Left lung (tissue), 10 donors: Measurements from ENCODE around the gene RAB40C. TPM values are rescaled to one million over a fixed set of nuclear protein-coding genes. Genes with fewer than 3 reads are reported as not detected.

Experiments
- ATAC-seq: fragments of 200-7000 bp; cut with Tn5 transposase; one replicate; pipeline ENCODE4 v1.9.1; 2020; ENCODE audit warnings: moderate library complexity
- DNase-seq, 4 donors: peaks; one replicate each; pipeline ENCODE4 v3.0.0-alpha.2; 2013 to 2020
- H3K27ac ChIP-seq, 2 donors: fragments of 200-600 bp; sonication (generic) in 1 of 2; one replicate each; pipeline versions ENCODE4 v1.5.0 to v1.8.0; 2020 to 2021
- H3K27me3 ChIP-seq, 2 donors: fragments of 200-600 bp; sonication (generic) in 1 of 2; one replicate each; pipeline versions ENCODE4 v1.5.0 to v1.8.0; 2020 to 2021
- H3K36me3 ChIP-seq, 2 donors: fragments of 200-600 bp; sonication (generic) in 1 of 2; one replicate each; pipeline versions ENCODE4 v1.5.0 to v1.8.0; 2020 to 2021
- H3K4me1 ChIP-seq, 2 donors: fragments of 200-600 bp; one replicate each; pipeline ENCODE4 v1.8.0; 2021
- H3K4me3 ChIP-seq, 2 donors: fragments of 200-600 bp; sonication (generic) in 1 of 2; one replicate each; pipeline versions ENCODE4 v1.5.0 to v1.8.0; 2020 to 2021; ENCODE audit warnings: mild to moderate bottlenecking in 1 of 2
- H3K9me3 ChIP-seq, 2 donors: fragments of 200-600 bp; sonication (generic) in 1 of 2; one replicate each; pipeline versions ENCODE4 v1.5.0 to v1.8.0; 2020 to 2021
- intact Hi-C, 2 donors: fragments of 100-400 bp; cut with DNase I; formaldehyde crosslinking; loops; one replicate each; pipeline versions ENCODE4 v1.11.2 to v1.14.2; 2022
- polyA plus RNA-seq, 6 donors: library from polyadenylated mRNA; unstranded; fragments of 120-200 nt; gene quantifications; one replicate each; pipeline ENCODE4 v1.2.1, GENCODE V29; 2013; ENCODE audit not compliant: insufficient read length in 6 of 6
- total RNA-seq, 2 donors: library from RNA; stranded (reverse); fragmentation: NEBNext Ultra II Directional; extraction: Animal tissue kit (Norgen Biotek cat#: 25700); gene quantifications; one replicate each; pipeline ENCODE4 v1.2.1, GENCODE V29; 2021
- TF ChIP-seq, protein P1 (sequence below), 2 donors: fragments of 200-600 bp; sonication (generic) in 1 of 2; IDR thresholded peaks; one replicate each; pipeline versions ENCODE4 v1.5.0 to v1.8.0; 2021; ENCODE audit warnings: antibody characterized with exemption in 2 of 2
- donor health status: DM: no; HTN: yes; CAD: no.
- donor health status: DM: no; HTN: no; CAD: no.

The RAB40C gene
- total and polyA plus RNA-seq, 8 donors: 17.6 to 32.9 (median 25.9) TPM

DNA sequence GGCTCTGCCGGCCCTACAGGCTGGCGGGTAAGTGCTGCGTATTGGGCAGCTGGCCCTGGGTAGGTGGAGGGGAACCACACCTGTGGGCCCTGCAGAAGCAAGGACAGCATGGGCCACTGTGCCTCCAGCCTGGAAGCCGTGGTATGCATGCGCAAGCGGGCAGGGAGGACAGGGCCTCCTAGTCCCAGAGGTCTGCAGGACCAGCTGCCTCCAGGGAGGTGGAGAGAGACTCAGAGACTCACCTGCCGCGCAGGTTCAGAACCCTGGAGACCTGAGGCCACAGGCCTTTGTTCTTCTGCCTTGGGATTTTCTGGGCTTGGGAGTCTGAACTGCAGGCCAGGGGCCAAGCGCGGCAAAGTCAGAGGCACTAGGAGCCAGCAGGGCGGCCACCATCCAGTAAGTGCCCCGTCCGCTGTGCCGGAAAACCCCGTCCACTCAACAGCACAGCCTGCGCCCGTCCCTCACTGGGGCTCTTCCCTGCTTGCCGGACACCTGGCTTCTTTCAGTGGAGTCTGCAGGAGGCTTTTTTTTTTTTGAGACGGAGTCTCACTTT is 8.8 kb upstream of the RAB40C start:
- TF ChIP-seq, protein P1, sequence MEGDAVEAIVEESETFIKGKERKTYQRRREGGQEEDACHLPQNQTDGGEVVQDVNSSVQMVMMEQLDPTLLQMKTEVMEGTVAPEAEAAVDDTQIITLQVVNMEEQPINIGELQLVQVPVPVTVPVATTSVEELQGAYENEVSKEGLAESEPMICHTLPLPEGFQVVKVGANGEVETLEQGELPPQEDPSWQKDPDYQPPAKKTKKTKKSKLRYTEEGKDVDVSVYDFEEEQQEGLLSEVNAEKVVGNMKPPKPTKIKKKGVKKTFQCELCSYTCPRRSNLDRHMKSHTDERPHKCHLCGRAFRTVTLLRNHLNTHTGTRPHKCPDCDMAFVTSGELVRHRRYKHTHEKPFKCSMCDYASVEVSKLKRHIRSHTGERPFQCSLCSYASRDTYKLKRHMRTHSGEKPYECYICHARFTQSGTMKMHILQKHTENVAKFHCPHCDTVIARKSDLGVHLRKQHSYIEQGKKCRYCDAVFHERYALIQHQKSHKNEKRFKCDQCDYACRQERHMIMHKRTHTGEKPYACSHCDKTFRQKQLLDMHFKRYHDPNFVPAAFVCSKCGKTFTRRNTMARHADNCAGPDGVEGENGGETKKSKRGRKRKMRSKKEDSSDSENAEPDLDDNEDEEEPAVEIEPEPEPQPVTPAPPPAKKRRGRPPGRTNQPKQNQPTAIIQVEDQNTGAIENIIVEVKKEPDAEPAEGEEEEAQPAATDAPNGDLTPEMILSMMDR (IDR thresholded peaks at IDR 0.05): no peak
- Histone ChIP-seq H3K9me3 (no peaks in the 10 kb centered on the region), H3K4me1 (peaks cover 0 to 9% of the 10 kb centered on the region in 2 donors), H3K27me3 (no peaks in the 10 kb centered on the region), H3K36me3 (peaks cover 0 to 23% of the 10 kb centered on the region in 2 donors), H3K27ac (no peak overlapping the region), H3K4me3 (no peak overlapping the region)
- no peak for DNase-seq
- ATAC-seq: no peak
- intact Hi-C loops: no loop called here

DNA sequence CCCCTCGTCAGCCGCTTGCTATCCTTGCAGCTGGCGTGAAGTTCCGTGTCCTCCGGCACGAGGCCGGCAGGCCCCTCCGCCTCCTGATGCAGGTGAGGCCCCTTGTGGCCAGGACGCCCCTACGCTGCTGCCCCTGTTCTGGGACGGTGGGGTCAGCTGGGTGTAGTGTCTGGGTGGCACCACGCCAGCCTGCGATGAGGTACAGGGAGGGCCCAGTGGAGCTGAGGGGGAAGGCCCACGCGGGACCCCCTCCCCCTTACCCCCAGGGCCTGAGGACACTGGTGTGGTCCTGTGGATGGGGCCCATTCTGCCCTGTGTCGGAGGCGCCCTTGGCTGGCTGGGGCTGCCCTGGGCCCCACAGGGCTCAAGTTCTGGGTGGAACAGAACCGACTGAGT is 7.7 kb upstream of the RAB40C start:
- DNase-seq (no peak), ATAC-seq (no peak)
- H3K27ac ChIP-seq: no peak overlapping the region
- H3K36me3 ChIP-seq: peaks cover 0 to 21% of the 10 kb centered on the region in 2 donors
- no peaks in the 10 kb centered on the region for H3K9me3 ChIP-seq
- H3K4me3 ChIP-seq: no peak overlapping the region
- H3K4me1 ChIP-seq: peaks cover 6 to 13% of the 10 kb centered on the region in 2 donors
- TF ChIP-seq, protein P1 (IDR thresholded peaks at IDR 0.05): no peak
- intact Hi-C loops: no loop called here
- H3K27me3 ChIP-seq: no peaks in the 10 kb centered on the region

DNA sequence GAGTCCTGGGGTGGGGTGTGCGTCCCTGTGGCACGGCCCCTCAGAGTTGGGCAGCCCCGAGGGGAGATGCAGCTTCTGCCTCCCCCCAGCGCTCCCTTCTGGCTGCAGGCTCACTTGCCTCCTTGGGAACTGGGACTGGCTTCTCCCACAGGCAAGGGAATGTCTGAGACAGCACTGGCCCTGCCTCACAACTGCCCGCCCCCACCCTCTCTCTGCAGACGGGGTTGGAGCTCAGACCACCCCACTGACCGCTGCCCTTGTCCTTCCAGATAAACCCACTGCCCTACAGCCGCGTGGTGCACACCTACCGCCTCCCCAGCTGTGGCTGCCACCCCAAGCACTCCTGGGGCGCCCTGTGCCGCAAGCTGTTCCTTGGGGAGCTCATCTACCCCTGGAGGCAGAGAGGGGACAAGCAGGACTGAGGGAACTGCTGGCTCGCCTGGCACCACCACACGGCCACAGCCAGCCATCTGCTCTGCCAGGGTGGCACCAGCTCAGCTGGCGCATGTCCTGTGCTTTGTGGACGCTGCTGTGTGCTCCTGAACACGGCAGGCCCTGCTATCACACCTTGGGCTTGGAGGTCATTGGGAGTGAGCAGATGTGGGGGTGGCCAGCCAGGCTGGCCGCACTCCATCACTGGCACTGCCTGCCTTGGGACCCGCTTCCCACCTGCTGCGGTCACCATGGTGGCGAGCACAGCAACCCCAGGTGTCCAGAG is 7.1 kb upstream of the RAB40C start:
- H3K4me3 ChIP-seq: no peak overlapping the region
- DNase-seq (no peak), ATAC-seq (no peak)
- H3K9me3 ChIP-seq: no peaks in the 10 kb centered on the region
- H3K27me3 ChIP-seq: no peaks in the 10 kb centered on the region
- peaks cover 0 to 21% of the 10 kb centered on the region in 2 donors for H3K36me3 ChIP-seq
- intact Hi-C loops: no loop called here
- H3K4me1 ChIP-seq: peaks cover 9 to 19% of the 10 kb centered on the region in 2 donors
- TF ChIP-seq, protein P1 (IDR thresholded peaks at IDR 0.05): no peak
- H3K27ac ChIP-seq: no peak overlapping the region

DNA sequence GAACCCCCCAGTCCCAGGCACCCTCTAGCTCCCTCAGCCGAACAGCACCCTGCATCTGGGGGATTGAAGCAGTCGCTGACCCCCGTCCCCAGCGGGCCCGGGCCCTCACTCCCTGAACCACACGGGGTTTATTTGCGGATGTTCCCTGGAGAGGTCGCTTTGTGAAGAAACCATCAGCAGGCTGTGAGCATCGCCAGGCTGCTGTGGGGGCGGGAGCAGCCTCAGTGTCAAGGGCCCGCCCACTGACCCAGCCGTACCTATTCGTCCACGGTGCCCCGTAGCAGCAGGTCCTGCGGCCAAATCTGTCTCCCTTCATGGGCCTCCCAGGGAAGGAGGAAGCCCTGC is 6.4 kb upstream of the RAB40C start:
- intact Hi-C loops: no loop called here
- no peak for ATAC-seq
- Histone ChIP-seq H3K9me3 (no peaks in the 10 kb centered on the region), H3K4me3 (no peak overlapping the region), H3K27ac (no peak overlapping the region), H3K4me1 (peaks cover 16 to 24% of the 10 kb centered on the region in 2 donors), H3K27me3 (no peaks in the 10 kb centered on the region), H3K36me3 (peaks cover 0 to 21% of the 10 kb centered on the region in 2 donors)
- no peak for DNase-seq
- TF ChIP-seq, protein P1 (IDR thresholded peaks at IDR 0.05): no peak

DNA sequence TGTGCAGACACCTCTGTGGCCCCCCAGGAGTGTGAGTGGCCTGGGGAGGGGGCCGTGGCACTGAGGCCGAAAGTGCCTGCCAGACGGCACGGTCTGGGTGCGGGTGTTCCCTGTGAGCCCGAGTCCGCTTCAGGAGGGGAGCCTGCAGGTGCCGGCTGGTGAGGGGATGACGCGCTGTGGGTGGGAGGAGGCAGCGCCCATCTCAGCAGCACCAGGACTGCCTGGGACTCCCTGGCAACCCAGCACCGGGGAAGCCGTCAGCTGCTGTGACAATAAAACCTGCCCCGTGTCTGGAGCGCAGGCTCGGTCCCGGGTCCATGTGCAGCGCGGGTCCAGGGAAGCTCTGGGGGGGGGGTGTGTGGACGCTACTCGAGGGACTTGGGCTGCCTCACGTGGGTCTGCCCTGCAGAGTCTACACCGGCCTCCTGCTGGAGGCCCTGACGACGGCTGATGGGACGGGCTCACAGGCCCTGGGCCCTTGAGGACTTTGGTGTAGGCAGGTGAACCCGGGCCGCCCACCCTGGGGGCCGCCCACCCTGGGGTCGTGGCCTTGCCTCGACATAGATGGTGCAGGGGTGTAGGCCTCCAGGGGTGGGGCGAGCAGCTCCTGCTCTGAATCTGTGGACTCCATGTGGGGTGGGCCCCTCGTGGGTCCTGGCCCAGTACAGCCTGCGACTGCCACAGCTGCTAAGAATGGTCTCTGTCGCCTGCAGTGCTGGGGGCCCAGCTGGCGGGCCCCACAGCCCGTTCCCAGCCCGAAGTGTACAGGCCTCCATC is 5.9 kb upstream of the RAB40C start:
- ATAC-seq: no peak
- H3K4me3 ChIP-seq: no peak overlapping the region
- intact Hi-C loops: no loop called here
- peaks cover 17 to 22% of the 10 kb centered on the region in 2 donors for H3K4me1 ChIP-seq
- TF ChIP-seq, protein P1 (IDR thresholded peaks at IDR 0.05): no peak
- H3K36me3 ChIP-seq: peaks cover 0 to 21% of the 10 kb centered on the region in 2 donors
- H3K27me3 ChIP-seq: no peaks in the 10 kb centered on the region
- H3K27ac ChIP-seq: no peak overlapping the region
- no peaks in the 10 kb centered on the region for H3K9me3 ChIP-seq
- DNase-seq: no peak
